ENCODE data around the gene GPANK1.

DNA sequence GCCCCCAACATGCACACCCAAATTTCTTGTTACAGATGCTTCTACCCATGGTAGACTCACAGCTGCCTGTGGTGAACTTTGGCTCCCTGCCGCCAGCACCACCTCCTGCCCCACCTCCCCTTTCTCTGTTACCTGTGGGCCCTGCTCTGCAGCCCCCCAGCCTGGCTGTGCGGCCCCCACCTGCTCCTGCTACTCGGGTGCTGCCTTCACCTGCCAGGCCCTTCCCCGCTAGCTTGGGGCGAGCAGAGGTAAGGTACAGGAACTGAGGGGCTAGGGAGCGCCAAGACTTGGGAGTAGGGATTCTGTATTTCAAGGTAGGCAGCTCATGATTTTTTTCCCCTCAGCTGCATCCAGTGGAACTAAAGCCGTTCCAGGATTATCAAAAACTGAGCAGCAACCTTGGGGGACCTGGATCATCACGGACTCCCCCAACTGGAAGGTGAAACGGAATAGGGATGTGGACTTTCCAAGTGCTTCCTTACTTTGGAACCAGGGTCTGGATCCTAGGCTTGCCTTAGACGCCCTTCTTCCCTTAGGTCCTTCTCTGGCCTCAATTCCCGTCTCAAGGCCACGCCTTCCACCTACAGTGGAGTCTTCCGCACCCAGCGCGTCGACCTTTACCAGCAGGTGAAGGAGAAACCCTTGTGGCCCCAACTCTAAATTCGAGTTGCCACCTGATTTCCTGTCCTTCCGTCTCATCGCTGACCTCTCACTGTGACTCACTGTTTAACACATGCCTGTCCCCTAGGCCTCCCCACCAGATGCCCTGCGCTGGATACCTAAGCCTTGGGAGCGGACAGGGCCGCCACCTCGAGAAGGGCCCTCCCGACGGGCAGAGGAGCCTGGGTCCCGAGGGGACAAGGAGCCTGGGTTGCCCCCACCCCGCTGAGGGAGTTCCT lies 27.9 kb downstream of the GPANK1 start:
- TF ChIP-seq, protein P1, sequence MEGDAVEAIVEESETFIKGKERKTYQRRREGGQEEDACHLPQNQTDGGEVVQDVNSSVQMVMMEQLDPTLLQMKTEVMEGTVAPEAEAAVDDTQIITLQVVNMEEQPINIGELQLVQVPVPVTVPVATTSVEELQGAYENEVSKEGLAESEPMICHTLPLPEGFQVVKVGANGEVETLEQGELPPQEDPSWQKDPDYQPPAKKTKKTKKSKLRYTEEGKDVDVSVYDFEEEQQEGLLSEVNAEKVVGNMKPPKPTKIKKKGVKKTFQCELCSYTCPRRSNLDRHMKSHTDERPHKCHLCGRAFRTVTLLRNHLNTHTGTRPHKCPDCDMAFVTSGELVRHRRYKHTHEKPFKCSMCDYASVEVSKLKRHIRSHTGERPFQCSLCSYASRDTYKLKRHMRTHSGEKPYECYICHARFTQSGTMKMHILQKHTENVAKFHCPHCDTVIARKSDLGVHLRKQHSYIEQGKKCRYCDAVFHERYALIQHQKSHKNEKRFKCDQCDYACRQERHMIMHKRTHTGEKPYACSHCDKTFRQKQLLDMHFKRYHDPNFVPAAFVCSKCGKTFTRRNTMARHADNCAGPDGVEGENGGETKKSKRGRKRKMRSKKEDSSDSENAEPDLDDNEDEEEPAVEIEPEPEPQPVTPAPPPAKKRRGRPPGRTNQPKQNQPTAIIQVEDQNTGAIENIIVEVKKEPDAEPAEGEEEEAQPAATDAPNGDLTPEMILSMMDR (IDR thresholded peaks at IDR 0.05; ENCODE audit: low read depth, low read length), result no peak
- TF ChIP-seq EZH2phosphoT487 (IDR thresholded peaks at IDR 0.05; ENCODE audit: low read depth), result no peak

Measured in OCI-LY3 (cell line).